MM.1S (cell line): ENCODE measurements around the gene ATP10B.

Experiments
- DNase-seq: peaks from one replicate; pipeline ENCODE4 v3.0.0-alpha.2; 2015
- H2AFZ ChIP-seq: fragments of 300-600 bp; sonication (generic); 2 replicates; pipeline ENCODE4 v1.6.0; 2016; ENCODE audit warnings: antibody characterized with exemption, low read length
- H3F3A ChIP-seq: fragments of 300-600 bp; sonication (generic); 2 replicates; pipeline ENCODE4 v1.6.1; 2016; ENCODE audit warnings: mild to moderate bottlenecking, antibody characterized with exemption, low read length, moderate library complexity, mixed read lengths; ENCODE audit not compliant: insufficient read depth
- H3K27ac ChIP-seq: fragments of 300-600 bp; sonication (generic); 2 replicates; pipeline ENCODE4 v1.5.1; 2016; ENCODE audit warnings: mild to moderate bottlenecking, low read length
- H3K27me3 ChIP-seq: fragments of 300-600 bp; sonication (generic); replicated peaks from 2 replicates; pipeline ENCODE4 v1.6.0; 2016; ENCODE audit warnings: low read length; ENCODE audit not compliant: insufficient read depth
- H3K36me3 ChIP-seq: fragments of 300-600 bp; sonication (generic); replicated peaks from 2 replicates; pipeline ENCODE4 v1.6.1; 2016; ENCODE audit warnings: mild to moderate bottlenecking, low read length, mixed read lengths; ENCODE audit not compliant: insufficient read depth
- H3K4me1 ChIP-seq: fragments of 300-600 bp; sonication (generic); 2 replicates; pipeline ENCODE4 v1.6.1; 2016; ENCODE audit warnings: low read length, mixed read lengths
- H3K4me2 ChIP-seq: fragments of 300-600 bp; sonication (generic); 2 replicates; pipeline ENCODE4 v1.6.0; 2016; ENCODE audit warnings: low read depth, low read length
- H3K4me3 ChIP-seq: fragments of 300-600 bp; sonication (generic); 2 replicates; pipeline ENCODE4 v1.5.1; 2016; ENCODE audit warnings: low read length, mixed read lengths
- H3K79me2 ChIP-seq: fragments of 300-600 bp; sonication (generic); 2 replicates; pipeline ENCODE4 v1.6.1; 2016; ENCODE audit warnings: mixed run types, low read length, mixed read lengths
- H3K9ac ChIP-seq: fragments of 300-600 bp; sonication (generic); 2 replicates; pipeline ENCODE4 v1.6.1; 2016; ENCODE audit warnings: low read length, mixed read lengths
- H3K9me2 ChIP-seq: fragments of 300-600 bp; sonication (generic); replicated peaks from 2 replicates; pipeline ENCODE4 v1.6.1; 2016; ENCODE audit warnings: mild to moderate bottlenecking, low read length, mixed read lengths; ENCODE audit not compliant: insufficient read depth
- H3K9me3 ChIP-seq: fragments of 300-600 bp; sonication (generic); replicated peaks from 2 replicates; pipeline ENCODE4 v1.6.1; 2016; ENCODE audit warnings: mild to moderate bottlenecking, low read length, mixed read lengths; ENCODE audit not compliant: insufficient read depth
- H4K20me1 ChIP-seq: fragments of 300-600 bp; sonication (generic); 2 replicates; pipeline ENCODE4 v1.6.1; 2016; ENCODE audit warnings: mild to moderate bottlenecking, low read length, moderate library complexity, mixed read lengths; ENCODE audit not compliant: insufficient read depth
- EZH2 ChIP-seq: fragments of 300-600 bp; sonication (generic); optimal IDR thresholded peaks from 2 replicates; pipeline ENCODE3; 2017; ENCODE audit warnings: low read depth, mild to moderate bottlenecking, antibody characterized with exemption, low read length, mixed read lengths
- EZH2phosphoT487 ChIP-seq: fragments of 300-600 bp; sonication (generic); IDR thresholded peaks from 2 replicates; pipeline ENCODE4 v1.6.1; 2018; ENCODE audit warnings: antibody characterized with exemption, low read length
- TF ChIP-seq, protein P1 (sequence below): fragments of 300-600 bp; sonication (generic); IDR thresholded peaks from 2 replicates; pipeline ENCODE4 v1.5.1; 2016; ENCODE audit warnings: antibody characterized with exemption, low read length, mixed read lengths

ATP10B gene

GRCh38 chr5:160793530-160793899 is 58.5 kb downstream of the ATP10B start:
- no peaks in the 10 kb centered on the region for H3K36me3 ChIP-seq
- H4K20me1 ChIP-seq = no peaks in the 10 kb centered on the region
- no peaks in the 10 kb centered on the region for H3K4me1 ChIP-seq
- no peaks in the 10 kb centered on the region for H3K79me2 ChIP-seq
- no peak overlapping the region for H3K4me2 ChIP-seq
- H3K9me2 ChIP-seq = no peaks in the 10 kb centered on the region
- H3K27ac ChIP-seq = no peak overlapping the region
- H2AFZ ChIP-seq = no peak overlapping the region
- H3K9me3 ChIP-seq = no peaks in the 10 kb centered on the region
- no peak overlapping the region for H3K9ac ChIP-seq
- no peak for DNase-seq
- H3F3A ChIP-seq = no peaks in the 10 kb centered on the region
- H3K27me3 ChIP-seq = no peaks in the 10 kb centered on the region
- no peak for TF ChIP-seq EZH2phosphoT487
- TF ChIP-seq EZH2 = no peak
- TF ChIP-seq, protein P1, sequence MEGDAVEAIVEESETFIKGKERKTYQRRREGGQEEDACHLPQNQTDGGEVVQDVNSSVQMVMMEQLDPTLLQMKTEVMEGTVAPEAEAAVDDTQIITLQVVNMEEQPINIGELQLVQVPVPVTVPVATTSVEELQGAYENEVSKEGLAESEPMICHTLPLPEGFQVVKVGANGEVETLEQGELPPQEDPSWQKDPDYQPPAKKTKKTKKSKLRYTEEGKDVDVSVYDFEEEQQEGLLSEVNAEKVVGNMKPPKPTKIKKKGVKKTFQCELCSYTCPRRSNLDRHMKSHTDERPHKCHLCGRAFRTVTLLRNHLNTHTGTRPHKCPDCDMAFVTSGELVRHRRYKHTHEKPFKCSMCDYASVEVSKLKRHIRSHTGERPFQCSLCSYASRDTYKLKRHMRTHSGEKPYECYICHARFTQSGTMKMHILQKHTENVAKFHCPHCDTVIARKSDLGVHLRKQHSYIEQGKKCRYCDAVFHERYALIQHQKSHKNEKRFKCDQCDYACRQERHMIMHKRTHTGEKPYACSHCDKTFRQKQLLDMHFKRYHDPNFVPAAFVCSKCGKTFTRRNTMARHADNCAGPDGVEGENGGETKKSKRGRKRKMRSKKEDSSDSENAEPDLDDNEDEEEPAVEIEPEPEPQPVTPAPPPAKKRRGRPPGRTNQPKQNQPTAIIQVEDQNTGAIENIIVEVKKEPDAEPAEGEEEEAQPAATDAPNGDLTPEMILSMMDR = no peak
- H3K4me3 ChIP-seq = no peak overlapping the region

DNA sequence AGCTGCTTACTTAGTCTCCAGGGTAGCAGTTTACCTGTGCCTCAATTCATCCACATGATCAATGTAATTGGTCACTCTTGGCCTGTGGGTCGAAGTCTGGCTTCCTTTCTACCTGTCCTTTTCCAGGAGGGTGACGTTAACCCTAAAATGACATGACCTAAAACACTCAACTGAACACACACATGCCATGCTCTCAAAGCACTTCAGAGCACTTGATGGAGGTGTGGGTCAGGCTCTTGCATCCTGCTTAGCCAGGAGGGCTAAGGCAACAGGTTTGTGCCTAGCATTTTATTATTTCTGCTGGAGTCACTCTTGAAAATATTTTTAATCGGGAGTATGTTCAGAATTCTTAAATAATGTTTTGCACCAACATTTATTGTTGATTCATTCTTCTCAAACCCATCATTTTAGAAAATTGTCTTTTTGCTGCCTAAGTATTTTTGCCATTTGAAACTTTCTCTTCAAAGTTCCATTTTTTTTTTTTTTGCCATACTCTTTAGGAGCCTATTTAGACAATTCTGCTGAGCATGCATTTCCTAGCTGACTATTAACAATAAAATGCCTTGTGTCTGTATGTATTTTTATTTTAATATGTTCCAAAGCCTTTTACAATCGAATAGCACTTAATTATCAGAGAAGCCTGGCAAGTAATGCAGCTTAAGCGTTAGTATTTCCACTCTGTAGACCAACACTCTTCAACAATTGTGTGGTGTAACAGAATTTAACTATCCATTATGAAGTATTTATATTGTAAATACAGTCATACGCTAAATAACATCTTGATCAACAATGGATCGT is 59.1 kb downstream of the ATP10B start:
- H3K4me1 ChIP-seq = no peaks in the 10 kb centered on the region
- H3K4me2 ChIP-seq = no peak overlapping the region
- H3K9me3 ChIP-seq = no peaks in the 10 kb centered on the region
- TF ChIP-seq EZH2phosphoT487 = no peak
- no peak for TF ChIP-seq EZH2
- TF ChIP-seq, protein P1 = no peak
- H3K4me3 ChIP-seq = no peak overlapping the region
- no peak overlapping the region for H3K27ac ChIP-seq
- no peaks in the 10 kb centered on the region for H3K79me2 ChIP-seq
- H4K20me1 ChIP-seq = no peaks in the 10 kb centered on the region
- no peak overlapping the region for H3K9ac ChIP-seq
- H3K9me2 ChIP-seq = no peaks in the 10 kb centered on the region
- no peaks in the 10 kb centered on the region for H3F3A ChIP-seq
- DNase-seq = no peak
- no peak overlapping the region for H2AFZ ChIP-seq
- no peaks in the 10 kb centered on the region for H3K27me3 ChIP-seq
- H3K36me3 ChIP-seq = no peaks in the 10 kb centered on the region

DNA sequence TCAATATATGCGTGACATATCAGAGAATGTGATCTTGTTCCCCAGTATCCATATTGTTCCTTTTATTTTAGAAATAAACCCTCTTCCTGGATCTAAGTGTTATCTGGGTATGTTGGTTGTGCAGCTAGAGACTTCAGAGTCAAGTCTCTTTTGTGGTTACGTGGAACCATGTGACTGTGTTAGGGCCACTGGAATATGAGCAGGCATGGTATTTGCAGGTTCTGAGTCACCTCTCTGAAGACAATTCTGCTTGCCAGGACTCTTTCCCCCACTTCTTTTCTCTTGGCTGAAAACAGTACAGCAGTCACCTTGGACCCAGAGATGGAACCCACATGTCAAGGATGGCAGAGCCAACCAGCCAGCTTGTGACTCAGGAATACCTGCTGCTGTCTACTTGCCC is 59.7 kb downstream of the ATP10B start:
- no peaks in the 10 kb centered on the region for H3K9me2 ChIP-seq
- H3K27ac ChIP-seq = no peak overlapping the region
- no peaks in the 10 kb centered on the region for H4K20me1 ChIP-seq
- no peak overlapping the region for H2AFZ ChIP-seq
- H3K36me3 ChIP-seq = no peaks in the 10 kb centered on the region
- no peaks in the 10 kb centered on the region for H3F3A ChIP-seq
- H3K4me2 ChIP-seq = no peak overlapping the region
- DNase-seq = no peak
- H3K9me3 ChIP-seq = no peaks in the 10 kb centered on the region
- H3K4me1 ChIP-seq = no peaks in the 10 kb centered on the region
- TF ChIP-seq, protein P1 = no peak
- TF ChIP-seq EZH2 = no peak
- no peak overlapping the region for H3K4me3 ChIP-seq
- no peak overlapping the region for H3K9ac ChIP-seq
- H3K79me2 ChIP-seq = no peaks in the 10 kb centered on the region
- no peaks in the 10 kb centered on the region for H3K27me3 ChIP-seq
